K562 (cell line): ENCODE measurements around the gene PIGL. TPM values are rescaled to one million over a fixed set of nuclear protein-coding genes. Genes with fewer than 3 reads are reported as not detected.

Experiments used
- ATAC-seq: fragments of 200-7000 bp; cut with Tn5 transposase; 3 replicates; pipeline ENCODE4 v1.9.1; 2020; ENCODE audit warnings: moderate library complexity
- BruUV-seq: library from RNA; stranded (reverse); fragments of 400-500 nt; replicated peaks from 2 replicates; lab custom pipeline; 2021; lab: Mats Ljungman, UMichigan
- CTCF ChIA-PET: fragments of 300-600 bp; formaldehyde crosslinking; extraction: SDS; loops from one replicate; lab custom pipeline; 2021; ENCODE audit warnings: low intra/inter-chr PET ratio; lab: Yijun Ruan, JAX
- POLR2A ChIA-PET: fragments of 300-600, 350-650 bp; sonication (Branson Sonifier 250); formaldehyde crosslinking; extraction: SDS; loops from one replicate; lab custom pipeline; 2021; ENCODE audit warnings: antibody characterized with exemption, inconsistent platforms; lab: Yijun Ruan, JAX
- DNase-seq, 4 experiments: peaks; one replicate each; pipeline versions ENCODE4 v3.0.0 to v3.0.0-alpha.2; 2011 to 2018; ENCODE audit warnings: low spot score in 3 of 4, mixed read lengths in 3 of 4; ENCODE audit errors: extremely low read depth in 1 of 4
- FAIRE-seq: peaks from 2 replicates; lab custom pipeline; 2011; peaks lifted over from hg19 to GRCh38; lab: Jason Lieb, UNC
- H2AFZ ChIP-seq: 2 replicates; pipeline ENCODE4 v1.6.0; 2011; ENCODE audit warnings: low read depth, low read length, control low read depth, inconsistent platforms
- H3K27ac ChIP-seq: fragments of 200-600 bp; 3 replicates; pipeline ENCODE4 v1.8.0; 2011; ENCODE audit warnings: low read depth, mild to moderate bottlenecking, control low read depth, inconsistent platforms, low read length, moderate library complexity, mixed read lengths; ENCODE audit errors: extremely low read depth
- H3K27me3 ChIP-seq, 2 experiments: fragments of 300-600 bp in 1 of 2; 2 replicates in 1 of 2; 3 replicates in 1 of 2; pipeline versions ENCODE4 v1.6.0 to v1.8.0; 2011; ENCODE audit warnings: inconsistent platforms in 2 of 2, low read length in 2 of 2, mild to moderate bottlenecking in 1 of 2, mixed read lengths in 1 of 2, moderate library complexity in 1 of 2; ENCODE audit not compliant: control insufficient read depth in 2 of 2, insufficient read depth in 2 of 2
- H3K36me3 ChIP-seq: fragments of 300-600 bp; 3 replicates; pipeline ENCODE4 v1.8.0; 2011; ENCODE audit warnings: mild to moderate bottlenecking, low read length, inconsistent platforms; ENCODE audit not compliant: control insufficient read depth, insufficient read depth
- H3K4me1 ChIP-seq, 2 experiments: fragments of 200-600 bp in 1 of 2; replicated peaks in 1 of 2; 2 replicates in 1 of 2; 3 replicates in 1 of 2; pipeline versions ENCODE4 v1.5.1 to v1.8.0; 2011; ENCODE audit warnings: inconsistent platforms in 2 of 2, low read length in 2 of 2, mild to moderate bottlenecking in 1 of 2, mixed read lengths in 1 of 2, moderate library complexity in 1 of 2; ENCODE audit not compliant: control insufficient read depth in 2 of 2, insufficient read depth in 2 of 2
- H3K4me2 ChIP-seq: 2 replicates; pipeline ENCODE4 v1.6.1; 2011; ENCODE audit warnings: low read length, control low read depth, inconsistent platforms, mixed read lengths; ENCODE audit not compliant: insufficient read depth
- H3K4me3 ChIP-seq: fragments of 200-600 bp; sonication (generic), shearing (Covaris generic); 2 replicates; pipeline ENCODE4 v1.5.1; 2016; ENCODE audit warnings: control low read depth, inconsistent platforms
- H3K79me2 ChIP-seq: fragments of 200-600 bp; 3 replicates; pipeline ENCODE4 v1.8.0; 2011; ENCODE audit warnings: low read length, inconsistent platforms; ENCODE audit not compliant: control insufficient read depth, insufficient read depth
- H3K9ac ChIP-seq, 2 experiments: 2 replicates each; pipeline versions ENCODE4 v1.6.0 to v1.6.1; 2011; ENCODE audit warnings: low read depth in 2 of 2, low read length in 2 of 2, control low read depth in 1 of 2, inconsistent platforms in 1 of 2, mild to moderate bottlenecking in 1 of 2, mixed read lengths in 1 of 2; ENCODE audit not compliant: insufficient read depth in 1 of 2
- H3K9me1 ChIP-seq: one replicate; pipeline ENCODE4 v1.6.0; 2011; ENCODE audit warnings: inconsistent platforms, mild to moderate bottlenecking, low read length, moderate library complexity; ENCODE audit not compliant: control insufficient read depth, insufficient read depth
- H3K9me3 ChIP-seq: replicated peaks from 2 replicates; pipeline ENCODE4 v1.5.1; 2011; ENCODE audit warnings: low read depth, low read length, inconsistent platforms; ENCODE audit not compliant: control insufficient read depth, insufficient read depth
- H4K20me1 ChIP-seq: replicated peaks from 2 replicates; pipeline ENCODE4 v1.6.1; 2011; ENCODE audit warnings: low read length, inconsistent platforms, mixed read lengths; ENCODE audit not compliant: control insufficient read depth, insufficient read depth
- CBX2 ChIP-seq: fragments of 200-600 bp; sonication (generic); IDR thresholded peaks from one replicate; pipeline ENCODE4 v1.6.1; 2012; ENCODE audit warnings: mild to moderate bottlenecking, low read length, inconsistent platforms; ENCODE audit not compliant: insufficient read depth, poor library complexity, severe bottlenecking
- FOXK2 ChIP-seq, 2 experiments: fragments of 450-650 bp; IDR thresholded peaks in 1 of 2; conservative IDR thresholded peaks in 1 of 2; 2 replicates each; pipeline ENCODE4 v1.6.1; 2016; ENCODE audit warnings: low read depth in 2 of 2, mild to moderate bottlenecking in 1 of 2
- HNRNPUL1 ChIP-seq: fragments of 200-400 bp; formaldehyde crosslinking; IDR thresholded peaks from 2 replicates; pipeline ENCODE4 v1.6.1; 2017; ENCODE audit warnings: low read length
- MAFG ChIP-seq: fragments of 450-650 bp; conservative IDR thresholded peaks from 2 replicates; pipeline ENCODE4 v1.6.1; 2016; ENCODE audit warnings: missing genetic modification characterization, missing compliant biosample characterization
- PTBP1 ChIP-seq: fragments of 200-400 bp; formaldehyde crosslinking; IDR thresholded peaks from 2 replicates; pipeline ENCODE4 v1.6.1; 2017; ENCODE audit warnings: low read depth, low read length
- WHSC1 ChIP-seq: IDR thresholded peaks from one replicate; pipeline ENCODE4 v1.6.1; 2012; ENCODE audit warnings: low read length, control low read depth, inconsistent platforms
- ZBTB7A ChIP-seq: IDR thresholded peaks from 2 replicates; pipeline ENCODE4 v1.6.1; 2011; ENCODE audit warnings: low read depth, mild to moderate bottlenecking, low read length, moderate library complexity, borderline replicate concordance; ENCODE audit not compliant: control insufficient read depth
- ZKSCAN8 ChIP-seq: fragments of 200-800 bp; sonication (Bioruptor generic); IDR thresholded peaks from 2 replicates; pipeline ENCODE4 v1.6.1; 2016; ENCODE audit warnings: missing genetic modification characterization, missing compliant biosample characterization
- ZNF584 ChIP-seq: fragments of 200-800 bp; sonication (Bioruptor generic); IDR thresholded peaks from 2 replicates; pipeline ENCODE4 v1.6.1; 2016; ENCODE audit warnings: low read depth, mild to moderate bottlenecking, missing genetic modification characterization, missing compliant biosample characterization
- ZNF696 ChIP-seq: fragments of 250-450 bp; sonication (Bioruptor Pico); conservative IDR thresholded peaks from 2 replicates; pipeline ENCODE4 v1.4.0; 2020; ENCODE audit warnings: mild to moderate bottlenecking, moderate library complexity
- ZSCAN29 ChIP-seq: fragments of 450-650 bp; IDR thresholded peaks from 2 replicates; pipeline ENCODE4 v1.6.1; 2017
- WGBS: fragments of 100-300 bp; shearing (Covaris generic); methylation state at CpG from one replicate; pipeline ENCODE4 v1.1.6; 2016; ENCODE audit warnings: low coverage, mixed read lengths; ENCODE audit not compliant: insufficient coverage; ENCODE audit errors: missing lambda C conversion rate; 5-methylcytosine and 5-hydroxymethylcytosine counted together
- in situ Hi-C: fragments of 300-500 bp; cut with MboI; formaldehyde crosslinking; loops from 4 replicates; pipeline ENCODE4 v1.15.0; 2018; ENCODE audit warnings: inconsistent platforms, mixed read lengths
- intact Hi-C: fragments of 100-400 bp; cut with micrococcal nuclease; formaldehyde crosslinking; loops from 2 replicates; pipeline ENCODE4 v1.14.2; 2022
- polyA plus RNA-seq, 8 experiments: library from polyadenylated mRNA; depleted of rRNA in 4 of 8; stranded (reverse) in 5 of 8; unstranded in 3 of 8; fragments of >200 nt; fragmentation: Nextera tagmentation in 2 of 8; fragmentation: Illumina TruSeq in 1 of 8; extraction: Ambion mirVana in 2 of 8; extraction: Trizol in 1 of 8; gene quantifications; 2 replicates each; pipeline versions ENCODE4 v1.2.1 to v1.2.3, GENCODE V29; 2011 to 2014; ENCODE audit warnings: inconsistent platforms in 1 of 8, missing spikeins in 1 of 8
- total RNA-seq, 7 experiments: library from RNA; depleted of rRNA in 6 of 7; stranded (reverse); fragments of >200 nt in 6 of 7; fragmentation: Illumina TruSeq in 2 of 7; extraction: Trizol in 2 of 7; gene quantifications; 2 replicates each; pipeline versions ENCODE4 v1.2.1 to v1.2.3, GENCODE V29; 2011 to 2021; ENCODE audit warnings: low replicate concordance in 1 of 7
- TF ChIP-seq, protein P1 (sequence below): sonication (generic); formaldehyde crosslinking; IDR thresholded peaks from 2 replicates; pipeline ENCODE4 v1.4.0; 2020; ENCODE audit warnings: mild to moderate bottlenecking, missing genetic modification reagents

Gene PIGL
- total and polyA plus RNA-seq, 9 of the 15 experiments (the other 6 are each of a cell fraction or from before 2014, with no cell fraction given), result 19.9 to 55.3 (median 29.6) TPM

DNA sequence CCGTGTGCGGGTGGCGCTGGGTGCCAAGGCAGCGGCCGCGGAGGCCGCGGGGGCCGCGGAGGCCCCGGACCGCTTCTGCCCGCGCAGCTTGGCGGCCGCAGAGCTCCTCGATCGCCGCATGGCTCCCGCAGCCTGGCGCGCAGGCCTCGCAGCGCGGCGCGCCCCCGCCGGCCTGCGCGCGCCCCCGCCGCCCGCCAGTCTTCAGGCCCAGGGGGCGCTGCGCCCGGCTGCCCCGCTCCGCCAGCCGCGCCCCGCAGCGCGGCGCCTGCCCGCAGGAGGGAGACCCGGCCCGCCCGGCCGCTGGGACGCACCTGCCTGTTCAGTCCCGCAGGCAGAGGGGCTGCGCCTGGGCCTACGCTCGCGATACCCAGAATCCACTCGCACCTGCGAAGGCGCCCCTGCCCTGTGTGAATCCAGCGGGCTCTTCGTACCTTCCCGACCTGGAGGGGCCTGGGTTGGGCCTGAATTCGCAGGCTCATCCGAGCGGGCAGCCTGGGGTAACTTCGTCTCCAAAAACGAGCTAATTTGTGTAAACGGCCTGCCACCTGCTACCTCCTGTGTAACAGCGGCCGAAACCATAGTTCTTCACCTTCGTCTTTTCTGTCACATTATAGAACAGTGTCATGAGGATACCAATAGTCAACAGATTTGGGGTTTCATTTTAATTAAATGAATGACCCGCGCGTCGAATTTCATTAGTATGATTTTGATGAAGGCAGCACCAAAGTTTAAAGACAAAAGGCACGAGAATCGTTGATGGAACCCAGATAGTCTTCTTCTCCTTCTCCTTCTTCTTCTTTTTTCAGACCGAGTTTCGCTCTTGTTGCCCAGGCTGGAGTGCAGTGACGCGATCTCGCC is 136.5 kb downstream of the PIGL start, which contains the start of gene CENPV (continued):
- TF ChIP-seq MAFG, result no peak
- no peak for TF ChIP-seq ZSCAN29
- TF ChIP-seq CBX2, result no peak

DNA sequence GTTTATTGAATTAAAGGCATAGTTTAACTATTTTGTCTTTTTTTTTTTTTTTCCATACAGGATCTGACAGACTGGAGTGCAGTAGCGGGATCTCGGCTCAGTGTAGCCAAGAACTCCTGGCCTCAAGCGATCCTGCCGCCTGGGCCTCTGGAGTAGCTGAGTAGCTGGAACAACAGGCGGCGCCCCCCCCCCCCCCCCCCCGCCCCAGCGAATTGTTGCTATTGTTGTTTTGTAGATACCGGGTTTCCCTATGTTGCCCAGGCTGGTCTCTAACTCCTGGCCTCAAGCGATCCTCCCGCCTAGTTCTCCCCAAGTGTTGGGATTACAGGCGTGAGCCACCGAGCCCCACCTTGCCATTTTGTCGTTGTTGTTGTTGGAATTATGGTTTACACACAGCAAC is 137.6 kb downstream of the PIGL start:
- Histone ChIP-seq H3K27ac (no peak overlapping the region), H4K20me1 (no peaks in the 10 kb centered on the region), H3K36me3 (peaks cover 5% of the 10 kb centered on the region; the same call in 2 of the 3 replicates), H3K4me1 (peaks cover 0 to 15% of the 10 kb centered on the region in 2 experiments; a peak in 4 of 5 replicates), H3K79me2 (peaks cover 33% of the 10 kb centered on the region), H2AFZ (no peak overlapping the region), H3K9ac (no peak overlapping the region), H3K4me2 (no peak overlapping the region), H3K4me3 (no peak overlapping the region), H3K9me1 (no peaks in the 10 kb centered on the region), H3K27me3 (no peaks in the 10 kb centered on the region), H3K9me3 (no peaks in the 10 kb centered on the region)
- ChIA-PET POLR2A (interaction anchor here (1.0 to 1.1 kb wide), 2 partner anchors 9 to 47 kb away, joined by 3 to 5 read pairs; no protein-coding TSS in a partner anchor), CTCF (interaction anchor here (0.6 kb wide), 1 partner anchor 204 kb away, joined by 3 read pairs; no protein-coding TSS in a partner anchor)
- no TSS peak for BruUV-seq
- WGBS, result 85% methylated on average over 7 of the region's 14 CpGs
- no peak for TF ChIP-seq PTBP1
- TF ChIP-seq ZKSCAN8 (CRISPR knock-in tag), result no peak
- no peak for TF ChIP-seq HNRNPUL1
- TF ChIP-seq ZNF696 (CRISPR knock-in tag), result no peak
- TF ChIP-seq FOXK2 (conservative IDR thresholded peaks at IDR 0.05 in 1 of 2, IDR thresholded peaks at IDR 0.05 in 1 of 2; ENCODE audit: low read depth in 2 of 2), result no peak
- no peak for TF ChIP-seq WHSC1
- TF ChIP-seq ZBTB7A, result no peak
- no peak for TF ChIP-seq ZSCAN29
- TF ChIP-seq ZNF584 (CRISPR knock-in tag), result no peak
- TF ChIP-seq, protein P1, sequence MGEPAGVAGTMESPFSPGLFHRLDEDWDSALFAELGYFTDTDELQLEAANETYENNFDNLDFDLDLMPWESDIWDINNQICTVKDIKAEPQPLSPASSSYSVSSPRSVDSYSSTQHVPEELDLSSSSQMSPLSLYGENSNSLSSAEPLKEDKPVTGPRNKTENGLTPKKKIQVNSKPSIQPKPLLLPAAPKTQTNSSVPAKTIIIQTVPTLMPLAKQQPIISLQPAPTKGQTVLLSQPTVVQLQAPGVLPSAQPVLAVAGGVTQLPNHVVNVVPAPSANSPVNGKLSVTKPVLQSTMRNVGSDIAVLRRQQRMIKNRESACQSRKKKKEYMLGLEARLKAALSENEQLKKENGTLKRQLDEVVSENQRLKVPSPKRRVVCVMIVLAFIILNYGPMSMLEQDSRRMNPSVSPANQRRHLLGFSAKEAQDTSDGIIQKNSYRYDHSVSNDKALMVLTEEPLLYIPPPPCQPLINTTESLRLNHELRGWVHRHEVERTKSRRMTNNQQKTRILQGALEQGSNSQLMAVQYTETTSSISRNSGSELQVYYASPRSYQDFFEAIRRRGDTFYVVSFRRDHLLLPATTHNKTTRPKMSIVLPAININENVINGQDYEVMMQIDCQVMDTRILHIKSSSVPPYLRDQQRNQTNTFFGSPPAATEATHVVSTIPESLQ, result no peak
- DNase-seq, result no peak
- intact Hi-C loops (loop anchor here (5.0 kb wide), 1 partner anchor 67 kb away; no protein-coding TSS in a partner anchor), in situ Hi-C loops (no loop called here)
- ATAC-seq, result no peak
- FAIRE-seq, result no peak
